H1 (cell line): ENCODE data around the gene BCL2L14. TPM values are rescaled to one million over a fixed set of nuclear protein-coding genes. Genes with fewer than 3 reads are reported as not detected.

Source experiments
- CTCF ChIA-PET: fragments of 300-600 bp; sonication (Branson Sonifier 250); formaldehyde crosslinking; loops from one replicate; lab custom pipeline; 2021; ENCODE audit not compliant: partially characterized antibody; lab: Charles Lee
- POLR2A ChIA-PET: fragments of 300-600 bp; sonication (Branson Sonifier 250); formaldehyde crosslinking; loops from one replicate; lab custom pipeline; 2021; ENCODE audit warnings: inconsistent platforms; ENCODE audit not compliant: partially characterized antibody; lab: Charles Lee
- DNase-seq, 2 experiments: peaks; one replicate each; pipeline versions ENCODE4 v3.0.0 to v3.0.0-alpha.2; 2010 to 2022; ENCODE audit warnings: low spot score in 2 of 2, low read depth in 1 of 2, mixed read lengths in 1 of 2
- FAIRE-seq: peaks from 2 replicates; lab custom pipeline; 2011; peaks lifted over from hg19 to GRCh38; lab: Jason Lieb, UNC
- H2AFZ ChIP-seq: 2 replicates; pipeline ENCODE4 v1.8.1; 2012; ENCODE audit warnings: low read length, inconsistent platforms
- H2AK5ac ChIP-seq: 2 replicates; pipeline ENCODE4 v1.6.1; 2013; ENCODE audit warnings: low read depth, low read length
- H2BK120ac ChIP-seq: replicated peaks from 2 replicates; pipeline ENCODE3; 2013; ENCODE audit warnings: low read depth, low read length, inconsistent platforms
- H2BK12ac ChIP-seq: 2 replicates; pipeline ENCODE4 v1.6.1; 2013; ENCODE audit warnings: low read depth, low read length
- H2BK15ac ChIP-seq: 2 replicates; pipeline ENCODE4 v1.6.1; 2013; ENCODE audit warnings: low read length
- H2BK20ac ChIP-seq: 2 replicates; pipeline ENCODE4 v1.6.1; 2013; ENCODE audit warnings: low read length
- H2BK5ac ChIP-seq: 2 replicates; pipeline ENCODE4 v1.6.1; 2013; ENCODE audit warnings: low read depth, low read length
- H3K14ac ChIP-seq: 2 replicates; pipeline ENCODE4 v1.6.1; 2013; ENCODE audit warnings: inconsistent platforms; ENCODE audit not compliant: insufficient read length
- H3K18ac ChIP-seq: 2 replicates; pipeline ENCODE4 v1.6.1; 2013; ENCODE audit warnings: low read length; ENCODE audit errors: extremely low read depth
- H3K23ac ChIP-seq: 2 replicates; pipeline ENCODE4 v1.6.1; 2013; ENCODE audit warnings: inconsistent platforms; ENCODE audit not compliant: insufficient read length
- H3K23me2 ChIP-seq: 2 replicates; pipeline ENCODE4 v1.6.1; 2013; ENCODE audit warnings: low read depth, low read length
- H3K27ac ChIP-seq: 2 replicates; pipeline ENCODE4 v1.6.1; 2011; ENCODE audit warnings: low read depth, low read length, inconsistent platforms
- H3K27me3 ChIP-seq, 4 experiments: replicated peaks in 1 of 4; 1 replicate in 1 of 4; 2 replicates in 3 of 4; pipeline versions ENCODE4 v1.6.1 to v1.8.1; 2011 to 2013; ENCODE audit warnings: low read length in 3 of 4, mild to moderate bottlenecking in 3 of 4, inconsistent platforms in 2 of 4, mixed read lengths in 2 of 4, moderate library complexity in 1 of 4; ENCODE audit not compliant: control insufficient read depth in 3 of 4, insufficient read depth in 3 of 4; ENCODE audit errors: extremely low read depth in 1 of 4
- H3K36me3 ChIP-seq, 4 experiments: 2 replicates each; pipeline versions ENCODE4 v1.6.1 to v1.8.1; 2011 to 2013; ENCODE audit warnings: mild to moderate bottlenecking in 4 of 4, low read length in 3 of 4, moderate library complexity in 2 of 4, control low read depth in 1 of 4, inconsistent platforms in 1 of 4; ENCODE audit not compliant: insufficient read depth in 4 of 4, control insufficient read depth in 2 of 4
- H3K4ac ChIP-seq: replicated peaks from 2 replicates; pipeline ENCODE3; 2013; ENCODE audit warnings: low read length, low read depth, mixed read lengths, inconsistent platforms; ENCODE audit not compliant: insufficient read length
- H3K4me1 ChIP-seq, 4 experiments: replicated peaks in 1 of 4; 1 replicate in 1 of 4; 2 replicates in 3 of 4; pipeline versions ENCODE4 v1.6.1 to v1.8.1; 2011 to 2013; ENCODE audit warnings: low read length in 3 of 4, inconsistent platforms in 2 of 4, mixed read lengths in 1 of 4; ENCODE audit not compliant: insufficient read depth in 4 of 4, control insufficient read depth in 3 of 4
- H3K4me2 ChIP-seq, 2 experiments: 2 replicates each; pipeline versions ENCODE4 v1.6.1 to v1.8.1; 2011 to 2013; ENCODE audit warnings: low read depth in 2 of 2, low read length in 2 of 2, control low read depth in 1 of 2, inconsistent platforms in 1 of 2, mild to moderate bottlenecking in 1 of 2; ENCODE audit not compliant: insufficient read depth in 1 of 2
- H3K4me3 ChIP-seq, 4 experiments: fragments of 200-600, 300-600 bp in 1 of 4; sonication (generic), shearing (Covaris generic), sonication (Bioruptor Twin) in 1 of 4; 2 replicates each; pipeline versions ENCODE4 v1.5.1 to v1.8.1; 2011 to 2016; ENCODE audit warnings: low read length in 4 of 4, low read depth in 3 of 4, control low read depth in 2 of 4, inconsistent platforms in 2 of 4, mild to moderate bottlenecking in 2 of 4, mixed read lengths in 1 of 4, moderate library complexity in 1 of 4; ENCODE audit not compliant: insufficient read depth in 2 of 4; ENCODE audit errors: extremely low read depth in 1 of 4
- H3K56ac ChIP-seq: replicated peaks from 2 replicates; pipeline ENCODE3; 2013; ENCODE audit warnings: low read depth, mild to moderate bottlenecking, mixed read lengths, low read length, inconsistent platforms; ENCODE audit not compliant: insufficient read length
- H3K79me1 ChIP-seq: 2 replicates; pipeline ENCODE4 v1.6.1; 2013; ENCODE audit warnings: low read depth, low read length, control low read depth
- H3K79me2 ChIP-seq, 2 experiments: 2 replicates each; pipeline versions ENCODE4 v1.6.1 to v1.8.1; 2012 to 2013; ENCODE audit warnings: low read length in 2 of 2, mild to moderate bottlenecking in 2 of 2, inconsistent platforms in 1 of 2; ENCODE audit not compliant: insufficient read depth in 2 of 2, control insufficient read depth in 1 of 2
- H3K9ac ChIP-seq, 4 experiments: replicated peaks in 1 of 4; 1 replicate in 1 of 4; 2 replicates in 3 of 4; pipeline versions ENCODE4 v1.6.1 to v1.8.1; 2011 to 2013; ENCODE audit warnings: low read depth in 3 of 4, low read length in 3 of 4, control low read depth in 2 of 4, mild to moderate bottlenecking in 2 of 4, moderate library complexity in 2 of 4, inconsistent platforms in 1 of 4; ENCODE audit errors: extremely low read depth in 1 of 4
- H3K9me3 ChIP-seq, 2 experiments: 2 replicates each; pipeline versions ENCODE4 v1.6.1 to v1.8.1; 2012 to 2013; ENCODE audit warnings: mild to moderate bottlenecking in 2 of 2, moderate library complexity in 2 of 2, control low read depth in 1 of 2, inconsistent platforms in 1 of 2, low read depth in 1 of 2, low read length in 1 of 2, mixed read lengths in 1 of 2; ENCODE audit not compliant: insufficient read depth in 2 of 2
- H4K20me1 ChIP-seq, 2 experiments: replicated peaks in 1 of 2; 2 replicates each; pipeline versions ENCODE3 to v1.8.1; 2011 to 2013; ENCODE audit warnings: inconsistent platforms in 2 of 2, low read length in 2 of 2, mild to moderate bottlenecking in 1 of 2; ENCODE audit not compliant: insufficient read depth in 2 of 2, control insufficient read depth in 1 of 2
- H4K5ac ChIP-seq: 2 replicates; pipeline ENCODE4 v1.6.1; 2013; ENCODE audit warnings: low read length, low read depth, mixed read lengths, inconsistent platforms; ENCODE audit not compliant: insufficient read length
- H4K8ac ChIP-seq: 2 replicates; pipeline ENCODE4 v1.8.0; 2013; ENCODE audit warnings: mild to moderate bottlenecking, moderate library complexity, low read length, inconsistent platforms; ENCODE audit not compliant: insufficient read depth; ENCODE audit errors: extremely low read depth
- H4K91ac ChIP-seq: replicated peaks from 2 replicates; pipeline ENCODE3; 2013; ENCODE audit warnings: low read length, mixed read lengths, inconsistent platforms; ENCODE audit not compliant: insufficient read length
- CHD1 ChIP-seq: IDR thresholded peaks from 2 replicates; pipeline ENCODE4 v1.6.1; 2012; ENCODE audit warnings: low read depth, low read length, improper control_type of control experiment
- HDAC2 ChIP-seq, 2 experiments: fragments of 300-600 bp in 1 of 2; sonication (generic) in 1 of 2; IDR thresholded peaks; 2 replicates each; pipeline ENCODE4 v1.6.1; 2011 to 2012; ENCODE audit warnings: low read depth in 2 of 2, low read length in 2 of 2, mild to moderate bottlenecking in 2 of 2, moderate library complexity in 2 of 2, borderline replicate concordance in 1 of 2, inconsistent platforms in 1 of 2
- HDAC6 ChIP-seq: IDR thresholded peaks from one replicate; pipeline ENCODE4 v1.7.1; 2012; ENCODE audit warnings: low read depth, mild to moderate bottlenecking, inconsistent platforms, low read length, moderate library complexity
- POLR2A ChIP-seq, 2 experiments: IDR thresholded peaks; 1 replicate in 1 of 2; 2 replicates in 1 of 2; pipeline ENCODE4 v1.6.1; 2011; ENCODE audit warnings: low read depth in 2 of 2, low read length in 2 of 2, mild to moderate bottlenecking in 2 of 2; ENCODE audit errors: control extremely low read depth in 1 of 2
- RFX5 ChIP-seq: IDR thresholded peaks from 2 replicates; pipeline ENCODE4 v1.6.1; 2011; ENCODE audit warnings: low read depth, low read length, improper control_type of control experiment, borderline replicate concordance
- SP1 ChIP-seq: IDR thresholded peaks from 2 replicates; pipeline ENCODE4 v1.6.1; 2011; ENCODE audit warnings: low read depth, low read length
- SRF ChIP-seq: IDR thresholded peaks from 2 replicates; pipeline ENCODE4 v1.6.1; 2011; ENCODE audit warnings: mild to moderate bottlenecking, low read depth, low read length, moderate library complexity
- TCF12 ChIP-seq: IDR thresholded peaks from 2 replicates; pipeline ENCODE4 v1.6.1; 2011; ENCODE audit warnings: low read depth, mild to moderate bottlenecking, low read length
- WGBS, 2 experiments: shearing (Covaris generic) in 1 of 2; methylation state at CpG; one replicate each; pipeline versions ENCODE4 v1.1.6 to v1.1.7; 2013 to 2015; ENCODE audit warnings: low lambda C conversion rate in 2 of 2, mixed read lengths in 2 of 2, inconsistent platforms in 1 of 2, low coverage in 1 of 2, missing lambda C conversion rate in 1 of 2; ENCODE audit not compliant: insufficient replicate concordance in 2 of 2, insufficient coverage in 1 of 2, insufficient read length in 1 of 2; ENCODE audit errors: extremely low coverage in 1 of 2, missing lambda C conversion rate in 1 of 2; 5-methylcytosine and 5-hydroxymethylcytosine counted together
- polyA plus RNA-seq, 7 experiments: library from polyadenylated mRNA; depleted of rRNA in 3 of 7; stranded (reverse) in 5 of 7; unstranded in 2 of 7; fragments of >200 nt in 5 of 7; fragments of 200-250 nt in 2 of 7; gene quantifications; 1 replicate in 5 of 7; 2 replicates in 1 of 7; 4 replicates in 1 of 7; pipeline versions ENCODE4 v1.2.1 to v1.2.3, GENCODE V29; 2011 to 2013; ENCODE audit warnings: missing spikeins in 2 of 7, mixed read lengths in 2 of 7
- total RNA-seq: library from RNA; stranded (reverse); fragmentation: NEBNext Ultra II Directional; extraction: Animal tissue kit (Norgen Biotek cat#: 25700); gene quantifications from 2 replicates; pipeline ENCODE4 v1.2.1, GENCODE V29; 2021
- TF ChIP-seq, protein P1 (sequence below): IDR thresholded peaks from 2 replicates; pipeline ENCODE4 v1.6.1; 2012; ENCODE audit warnings: inconsistent platforms
- TF ChIP-seq, protein P2 (sequence below), 3 experiments: IDR thresholded peaks; 1 replicate in 2 of 3; 2 replicates in 1 of 3; pipeline versions ENCODE4 v1.5.1 to v1.6.1; 2011; ENCODE audit warnings: low read length in 3 of 3, mild to moderate bottlenecking in 3 of 3, inconsistent platforms in 2 of 3, low read depth in 1 of 3, moderate library complexity in 1 of 3; ENCODE audit not compliant: insufficient read depth in 1 of 3; ENCODE audit errors: control extremely low read depth in 1 of 3

The BCL2L14 gene
- total and polyA plus RNA-seq, 2 of the 8 experiments (the other 6 are each of a cell fraction or from before 2014, with no cell fraction given): 0.80 to 2.4 TPM

DNA sequence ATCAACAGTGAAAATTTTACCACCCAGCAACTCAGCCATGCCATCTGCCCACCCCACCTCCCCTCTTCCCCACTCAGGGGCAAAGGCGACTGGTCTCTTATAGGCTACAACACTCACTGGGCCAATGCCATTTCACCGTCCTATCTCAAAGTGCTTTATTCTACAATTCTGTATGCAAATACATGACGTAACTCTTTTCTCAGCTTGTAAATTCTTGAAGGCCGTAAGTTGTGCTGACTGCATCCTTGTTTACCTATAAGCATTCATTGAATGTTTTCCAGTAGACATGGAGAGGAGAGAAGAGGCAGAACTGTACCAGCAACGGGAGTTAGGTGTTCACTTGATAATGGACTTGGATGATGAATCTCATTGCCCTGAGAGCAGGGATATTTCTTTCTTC is 15.6 kb downstream of the BCL2L14 start:
- FAIRE-seq (no peak), DNase-seq (no peak)
- Histone ChIP-seq H3K27ac (no peak overlapping the region), H3K27me3 (peaks cover 0 to 2% (median 0%) of the 10 kb centered on the region in 4 experiments; a peak in 1 of 7 replicates), H3K4ac (peak overlapping the region; percentile 96), H4K5ac (peak overlapping the region; percentile 20), H3K79me2 (no peaks in the 10 kb centered on the region), H3K4me2 (peak overlapping the region; percentile 9 to 39; a peak in 3 of 4 replicates), H4K20me1 (no peaks in the 10 kb centered on the region), H3K4me1 (peaks cover 13 to 18% (median 15%) of the 10 kb centered on the region in 4 experiments), H2BK15ac (no peak overlapping the region), H3K4me3 (peak overlapping the region in 1 of 4 experiments; percentile 23; a peak in 1 of 8 replicates), H3K23me2 (peaks cover 2% of the 10 kb centered on the region; the same call in 1 of the 2 replicates), H2BK5ac (peak overlapping the region; percentile 90; the same call in 1 of the 2 replicates), H4K91ac (peak overlapping the region; percentile 35), H3K14ac (no peak overlapping the region), H2BK120ac (peak overlapping the region; percentile 73), H3K56ac (no peak overlapping the region), H3K9me3 (0 out of 4 replicates have a peak, but pooled peaks cover 0 to 2% of the 10 kb centered on the region in 2 experiments), H3K36me3 (no peaks in the 10 kb centered on the region), H2BK20ac (peak overlapping the region; percentile 91; the same call in 1 of the 2 replicates), H2AFZ (no peak overlapping the region), H2BK12ac (0 out of 2 replicates have a peak overlapping the region, but pooled peaks have one; percentile 72), H3K23ac (no peak overlapping the region), H4K8ac (no peak overlapping the region), H3K79me1 (no peaks in the 10 kb centered on the region), H2AK5ac (peak overlapping the region; percentile 41; the same call in 1 of the 2 replicates), H3K9ac (no peak overlapping the region), H3K18ac (peak overlapping the region; percentile 7; the same call in 1 of the 2 replicates)
- ChIA-PET CTCF (interaction anchor here (1.2 to 2.2 kb wide), 6 partner anchors 15 to 243 kb away, joined by 3 to 6 read pairs (median 5); partner anchors contain the start of gene BCL2L14), POLR2A (interaction anchor here (1.1 to 1.3 kb wide), 3 partner anchors 8 to 632 kb away, joined by 3 to 6 read pairs (median 3); partner anchors contain the start of gene LRP6)
- WGBS, 2 experiments: 80% methylated on average over 5 of the region's 5 CpGs; no CpG with 5 or more reads in 1 of the 2 experiments
- TF ChIP-seq TCF12 (no peak), HDAC6 (no peak), POLR2A (IDR thresholded peaks at IDR 0.05; ENCODE audit: control extremely low read depth in 1 of 2, low read depth in 2 of 2, low read length in 2 of 2) (no peak), SRF (no peak), RFX5 (no peak), HDAC2 (IDR thresholded peaks at IDR 0.05; ENCODE audit: borderline replicate concordance in 1 of 2, low read depth in 2 of 2, low read length in 2 of 2) (no peak), SP1 (no peak), CHD1 (no peak)
- TF ChIP-seq, protein P1, sequence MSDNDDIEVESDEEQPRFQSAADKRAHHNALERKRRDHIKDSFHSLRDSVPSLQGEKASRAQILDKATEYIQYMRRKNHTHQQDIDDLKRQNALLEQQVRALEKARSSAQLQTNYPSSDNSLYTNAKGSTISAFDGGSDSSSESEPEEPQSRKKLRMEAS: no peak
- TF ChIP-seq, protein P2, sequence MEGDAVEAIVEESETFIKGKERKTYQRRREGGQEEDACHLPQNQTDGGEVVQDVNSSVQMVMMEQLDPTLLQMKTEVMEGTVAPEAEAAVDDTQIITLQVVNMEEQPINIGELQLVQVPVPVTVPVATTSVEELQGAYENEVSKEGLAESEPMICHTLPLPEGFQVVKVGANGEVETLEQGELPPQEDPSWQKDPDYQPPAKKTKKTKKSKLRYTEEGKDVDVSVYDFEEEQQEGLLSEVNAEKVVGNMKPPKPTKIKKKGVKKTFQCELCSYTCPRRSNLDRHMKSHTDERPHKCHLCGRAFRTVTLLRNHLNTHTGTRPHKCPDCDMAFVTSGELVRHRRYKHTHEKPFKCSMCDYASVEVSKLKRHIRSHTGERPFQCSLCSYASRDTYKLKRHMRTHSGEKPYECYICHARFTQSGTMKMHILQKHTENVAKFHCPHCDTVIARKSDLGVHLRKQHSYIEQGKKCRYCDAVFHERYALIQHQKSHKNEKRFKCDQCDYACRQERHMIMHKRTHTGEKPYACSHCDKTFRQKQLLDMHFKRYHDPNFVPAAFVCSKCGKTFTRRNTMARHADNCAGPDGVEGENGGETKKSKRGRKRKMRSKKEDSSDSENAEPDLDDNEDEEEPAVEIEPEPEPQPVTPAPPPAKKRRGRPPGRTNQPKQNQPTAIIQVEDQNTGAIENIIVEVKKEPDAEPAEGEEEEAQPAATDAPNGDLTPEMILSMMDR (IDR thresholded peaks at IDR 0.05; ENCODE audit: control extremely low read depth in 1 of 3, insufficient read depth in 1 of 3, low read depth in 1 of 3, low read length in 3 of 3): no peak
